Kidney glomerular epithelial cell (primary cell): ENCODE data around the gene CSNK1A1L.

ENCODE experiments used
- DNase-seq: peaks from one replicate; lab custom pipeline; 2025; lab: John Stamatoyannopoulos, UW

The CSNK1A1L gene

DNA sequence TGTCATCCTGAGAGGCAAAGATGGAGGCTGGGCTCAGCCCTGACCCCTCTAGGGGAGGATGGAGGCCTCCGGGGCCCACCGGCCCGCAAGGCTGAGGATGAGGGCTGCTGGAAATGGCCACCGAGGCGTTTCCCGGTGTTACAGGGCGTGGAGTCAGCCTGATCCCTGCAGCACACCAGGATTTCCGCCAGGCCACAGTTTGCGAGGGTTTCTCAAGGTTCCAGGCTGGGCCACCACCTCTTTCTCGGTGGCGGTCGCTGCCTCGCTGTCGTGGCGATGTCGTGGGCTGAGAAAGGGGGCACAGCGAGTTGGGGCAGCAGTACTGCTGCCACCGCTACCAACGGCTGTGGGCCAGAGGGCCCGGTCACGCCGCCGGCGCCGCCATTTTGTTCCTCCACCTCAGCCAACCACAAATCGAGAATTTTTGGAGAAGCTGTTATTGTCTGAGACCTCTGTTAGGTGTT is at the start of gene CSNK1A1L:
CSNK1A1L (minus strand) TSS at position 414 of the 464 bp plus-strand sequence; CDS start at position 6, 408 bp downstream.
- no peak for DNase-seq

DNA sequence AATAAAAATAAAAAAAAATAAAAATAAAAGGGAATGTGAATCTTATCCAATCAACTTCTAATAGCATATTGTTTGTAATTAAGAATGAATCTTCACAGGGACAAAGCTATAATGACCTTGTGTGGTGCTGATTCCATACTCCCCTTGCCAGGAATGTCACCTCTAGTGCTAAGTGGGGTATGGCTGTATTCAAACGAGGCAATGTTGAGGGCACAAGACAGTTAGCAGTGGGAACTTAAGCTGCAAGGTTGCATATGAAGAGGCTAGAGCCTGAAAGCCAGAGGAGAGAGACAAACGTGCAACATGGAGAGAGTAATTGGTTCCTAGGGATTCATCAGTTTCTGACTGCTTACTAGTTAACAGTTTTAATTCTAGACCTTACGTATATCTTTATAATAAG is 43.9 kb upstream of the CSNK1A1L start:
- no peak for DNase-seq

DNA sequence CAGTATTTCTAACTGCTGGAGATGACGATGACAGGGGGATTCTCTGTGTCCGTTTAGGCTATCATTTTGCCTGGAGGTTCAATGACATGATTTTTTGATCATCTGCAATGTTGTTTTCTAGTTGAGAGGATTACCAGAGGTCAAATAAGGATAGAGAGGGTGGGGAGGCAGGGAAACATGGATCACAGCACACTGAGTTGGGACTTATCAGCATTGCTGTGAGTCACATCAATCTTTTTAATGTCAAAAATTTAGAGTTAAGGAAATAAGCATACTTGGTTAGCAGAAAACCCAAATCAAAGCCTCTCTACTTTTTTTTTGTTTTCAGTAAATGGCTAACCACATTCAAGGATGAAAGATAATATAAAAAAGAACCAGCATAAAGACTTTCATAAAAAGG is 43.0 kb upstream of the CSNK1A1L start:
- no peak for DNase-seq

DNA sequence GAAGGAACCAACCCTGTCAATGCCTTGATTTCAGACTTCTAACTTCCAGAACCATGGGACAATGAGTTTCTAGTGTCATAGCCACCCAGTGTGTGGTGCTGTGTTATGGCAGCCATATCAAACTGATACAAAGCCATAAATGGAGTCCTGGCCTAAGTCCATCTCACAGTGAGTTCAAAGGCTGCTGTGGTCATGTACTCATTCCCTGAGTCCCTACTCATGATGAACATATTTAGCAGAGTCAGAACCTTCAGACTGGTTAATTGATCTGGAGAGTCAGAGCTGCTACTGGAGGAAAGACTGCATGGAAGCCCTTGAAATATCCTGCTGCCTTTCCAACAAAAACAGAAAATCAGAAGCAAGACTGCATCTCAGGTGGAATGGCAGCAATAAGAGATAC is 39.2 kb upstream of the CSNK1A1L start:
- DNase-seq: no peak

DNA sequence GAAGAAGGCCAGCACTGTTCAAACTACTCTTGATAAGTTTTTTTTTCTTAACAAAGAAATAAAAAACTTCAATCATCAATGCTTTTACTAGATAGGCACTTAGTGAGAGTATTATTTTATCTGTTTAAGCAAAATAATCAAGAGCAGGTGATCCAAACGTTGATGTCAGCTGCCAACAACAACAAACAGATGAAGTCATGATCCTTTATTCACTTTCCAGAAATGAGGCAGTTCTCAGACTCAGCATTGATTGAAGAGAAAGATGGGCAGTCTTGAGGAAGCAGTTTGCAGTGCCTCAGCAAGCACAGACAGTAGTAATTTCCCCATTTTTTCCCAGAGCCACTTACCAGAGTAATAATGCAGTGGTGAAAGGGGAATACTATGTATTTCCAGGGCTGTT is 38.4 kb upstream of the CSNK1A1L start:
- no peak for DNase-seq

DNA sequence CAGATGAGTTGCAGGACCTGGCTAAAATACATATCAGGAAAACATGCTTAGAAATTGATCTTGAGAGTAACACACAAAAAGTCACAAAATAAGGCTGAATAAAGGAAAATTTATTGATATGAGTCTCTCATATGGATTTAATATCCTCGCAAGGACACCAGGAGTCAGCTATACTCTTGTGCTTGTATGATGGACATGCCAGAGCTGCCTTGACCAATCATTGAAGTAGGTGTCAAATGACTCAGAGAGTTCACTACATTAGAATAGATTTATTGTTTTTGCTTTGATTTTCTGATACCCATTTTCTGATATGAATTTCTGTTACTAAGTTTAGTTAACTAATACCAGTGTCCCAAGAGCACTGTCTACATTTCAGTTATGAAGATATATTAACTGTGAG is 37.4 kb upstream of the CSNK1A1L start:
- DNase-seq: no peak

DNA sequence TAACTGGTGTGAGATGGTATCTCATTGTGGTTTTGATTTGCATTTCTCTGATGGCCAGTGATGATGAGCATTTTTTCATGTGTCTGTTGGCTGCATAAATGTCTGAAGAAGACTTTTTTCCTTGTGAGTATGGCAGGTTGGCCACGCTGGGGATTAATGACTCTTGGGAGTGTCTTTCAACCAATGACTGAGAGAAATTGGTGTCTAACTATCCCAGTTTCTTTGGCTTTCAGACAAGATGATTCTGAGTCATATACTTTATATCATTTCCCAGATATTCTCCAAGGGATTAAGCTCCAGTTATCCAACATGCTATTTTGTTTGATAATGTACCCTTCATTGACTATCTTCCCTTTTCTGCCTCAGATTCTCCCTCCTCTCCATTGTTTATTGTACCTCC is 35.5 kb upstream of the CSNK1A1L start:
- DNase-seq: no peak

DNA sequence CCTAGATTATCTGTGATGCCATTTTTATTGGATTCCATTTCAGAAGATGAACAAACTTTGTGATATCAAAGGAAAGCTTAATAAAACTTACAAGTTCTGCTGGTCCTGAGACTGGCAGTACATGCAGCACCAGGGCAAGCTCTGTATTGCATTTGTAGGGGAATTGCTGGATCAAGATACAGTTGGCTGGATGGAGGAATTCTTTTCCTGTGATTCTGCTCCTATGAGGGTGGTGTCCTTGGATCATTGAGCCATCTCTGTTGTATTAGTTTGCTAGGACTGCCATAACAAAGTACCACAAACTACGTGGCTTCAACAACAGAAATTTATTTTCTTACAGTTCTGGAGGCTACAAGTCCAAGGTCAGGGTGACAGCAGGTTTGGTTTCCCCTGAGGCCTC is 33.9 kb upstream of the CSNK1A1L start:
- DNase-seq: no peak

DNA sequence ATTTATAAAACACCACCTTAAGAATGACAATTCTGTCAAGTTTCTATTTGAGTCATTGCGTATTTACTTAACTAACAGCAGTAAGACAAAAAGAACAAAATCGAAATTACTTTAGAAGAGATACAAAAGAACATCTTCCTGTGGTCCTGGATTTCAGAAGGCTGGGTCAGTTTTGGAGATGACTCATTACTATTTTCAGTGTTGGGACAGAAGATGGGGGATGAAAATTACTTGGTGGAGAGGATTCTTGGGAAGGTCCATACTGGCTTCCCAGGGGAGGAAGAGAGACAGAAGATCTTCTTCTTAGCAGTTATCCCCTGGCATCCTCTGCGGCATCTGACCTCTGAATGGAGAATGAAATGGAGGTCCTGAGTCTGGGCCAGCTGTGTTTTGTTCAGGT is 33.5 kb upstream of the CSNK1A1L start:
- no peak for DNase-seq

DNA sequence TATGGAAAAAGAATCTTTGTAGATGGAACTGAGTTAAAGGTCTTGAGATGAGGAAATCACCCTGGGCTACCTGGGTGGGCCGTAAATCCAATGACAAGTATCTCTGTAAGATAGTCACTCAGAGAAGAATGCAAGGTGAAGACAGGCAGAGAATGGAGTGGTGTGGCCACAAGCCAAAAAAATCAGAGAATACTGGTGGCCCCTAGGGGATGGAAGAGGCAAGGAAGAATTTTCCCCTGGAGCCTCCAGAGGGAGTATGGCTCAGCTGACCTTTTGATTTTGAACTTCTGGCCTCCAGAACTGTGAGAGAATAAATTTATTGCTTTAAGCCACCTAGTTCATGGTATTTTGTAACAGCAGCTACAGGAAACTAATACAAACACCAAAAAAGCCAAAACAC is 32.7 kb upstream of the CSNK1A1L start:
- DNase-seq: no peak

DNA sequence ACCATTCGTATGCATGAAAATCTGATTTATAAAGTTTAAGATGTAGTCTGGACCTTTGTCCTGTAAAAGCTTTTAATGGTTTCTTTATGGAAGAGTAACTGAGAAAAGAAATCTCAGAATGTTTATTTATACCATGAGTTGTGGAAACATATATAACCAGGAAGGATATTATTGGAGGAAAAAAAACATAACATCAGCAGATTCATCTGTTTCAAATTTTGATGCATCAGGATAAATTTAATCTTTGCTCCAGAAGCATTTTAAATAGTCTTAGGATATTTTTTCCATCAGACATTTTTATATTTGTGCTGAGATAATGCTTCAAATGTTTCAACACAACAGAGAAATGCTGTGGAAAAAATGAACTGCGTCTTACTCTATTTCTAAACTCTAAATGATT is 31.2 kb upstream of the CSNK1A1L start:
- no peak for DNase-seq

DNA sequence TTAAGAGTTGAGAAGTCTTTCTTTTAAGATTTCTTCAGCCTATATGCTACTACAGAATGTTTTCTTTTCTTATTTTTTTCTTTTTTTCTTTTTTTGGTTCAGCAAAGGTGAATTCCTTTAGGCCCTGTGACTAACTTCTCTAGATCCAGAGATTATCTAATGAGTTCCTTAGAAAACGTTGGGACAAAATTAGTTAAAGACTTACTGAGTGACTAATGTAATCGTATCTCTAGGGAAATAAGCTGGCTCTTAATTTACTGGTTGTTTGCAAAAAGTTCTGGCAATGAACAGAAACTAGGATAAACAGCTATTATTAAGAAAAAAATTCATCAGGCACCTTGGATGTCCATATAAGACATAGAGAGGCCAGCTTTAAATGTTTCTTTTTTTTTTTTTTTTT is 30.7 kb upstream of the CSNK1A1L start:
- no peak for DNase-seq

DNA sequence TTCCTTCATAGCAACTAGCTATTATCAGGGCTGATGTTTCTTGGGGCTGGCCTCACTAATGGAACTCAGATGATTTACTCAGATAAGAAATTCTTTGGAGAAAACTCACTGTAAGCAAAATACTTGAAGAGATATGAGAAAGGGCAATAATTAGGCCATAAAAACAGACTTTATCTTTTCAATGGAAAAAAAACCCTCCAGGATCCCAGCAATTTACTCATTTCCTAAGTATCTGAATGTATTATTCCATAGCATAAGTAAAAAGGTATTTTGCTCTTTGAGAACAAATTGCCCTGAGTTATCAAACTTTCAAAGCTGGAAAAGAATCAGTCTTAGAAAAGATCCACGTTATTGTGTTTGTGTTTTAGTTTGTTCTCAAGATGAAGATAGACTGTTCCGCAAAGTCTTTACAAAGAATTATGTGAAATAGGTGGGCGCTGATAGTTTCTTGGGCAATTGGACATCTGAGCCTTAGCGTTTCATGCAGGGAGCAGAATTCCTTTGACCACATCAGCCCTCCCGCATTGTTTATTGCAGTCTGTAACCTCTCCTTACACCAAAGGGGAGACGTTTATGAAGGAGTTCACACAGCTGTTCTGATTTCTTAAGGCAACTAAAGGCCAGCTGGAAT is 29.1 kb upstream of the CSNK1A1L start:
- DNase-seq: peak; percentile 10

DNA sequence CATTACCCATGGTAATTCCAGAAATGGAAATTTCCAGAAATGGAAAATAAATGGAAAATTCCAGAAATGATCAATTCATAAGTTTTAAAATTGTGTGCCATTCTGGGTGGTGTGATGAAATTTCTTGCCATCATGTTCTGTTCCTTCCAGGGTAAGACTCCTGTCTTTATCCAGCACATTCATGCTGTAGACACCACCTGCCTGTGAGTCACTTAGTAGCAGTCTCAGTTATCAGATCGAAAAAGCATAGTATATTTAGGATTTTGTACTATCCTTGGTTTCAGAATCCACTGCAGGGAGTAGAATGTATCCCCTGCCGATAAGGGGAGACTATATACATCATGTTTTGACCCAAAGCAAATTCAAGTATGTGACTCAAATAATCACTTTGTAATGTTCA is 26.7 kb upstream of the CSNK1A1L start:
- no peak for DNase-seq

DNA sequence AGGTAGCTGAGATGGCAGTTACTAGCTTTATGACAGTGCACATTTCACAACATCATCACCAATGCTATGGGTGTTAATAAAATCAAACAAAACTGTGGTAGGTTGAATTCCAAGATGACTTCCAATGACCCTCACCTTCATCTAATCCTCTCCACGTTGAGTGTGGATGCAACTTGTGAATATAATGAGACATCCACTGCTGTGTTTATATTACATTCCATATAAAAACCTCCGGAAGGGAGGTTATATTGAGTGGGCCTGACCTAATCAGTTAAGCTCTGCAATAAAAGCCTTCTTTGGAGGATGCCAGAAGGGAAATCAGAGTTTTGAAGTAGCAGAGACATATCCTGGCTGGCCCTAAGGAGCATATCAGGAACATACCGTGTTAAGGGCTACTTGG is 25.6 kb upstream of the CSNK1A1L start:
- DNase-seq: no peak

DNA sequence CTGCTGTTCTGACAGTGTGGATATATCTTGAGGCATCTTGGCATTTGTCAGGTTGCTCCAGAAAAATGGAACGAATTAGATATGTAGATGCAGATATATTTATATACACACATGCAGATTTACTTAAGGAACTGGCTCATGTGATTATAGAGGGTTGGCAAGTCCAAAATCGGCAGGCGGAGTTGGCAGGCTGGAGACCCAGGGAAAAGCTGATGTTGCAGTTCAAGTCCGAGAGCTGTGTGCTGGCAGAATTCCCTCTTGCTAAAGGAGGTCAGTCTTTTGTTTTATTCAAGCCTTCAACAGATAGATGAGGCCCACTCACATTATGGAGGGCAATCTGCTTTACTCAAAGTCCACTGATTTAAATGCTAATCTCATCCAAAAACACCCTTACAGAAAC is 24.4 kb upstream of the CSNK1A1L start:
- no peak for DNase-seq

DNA sequence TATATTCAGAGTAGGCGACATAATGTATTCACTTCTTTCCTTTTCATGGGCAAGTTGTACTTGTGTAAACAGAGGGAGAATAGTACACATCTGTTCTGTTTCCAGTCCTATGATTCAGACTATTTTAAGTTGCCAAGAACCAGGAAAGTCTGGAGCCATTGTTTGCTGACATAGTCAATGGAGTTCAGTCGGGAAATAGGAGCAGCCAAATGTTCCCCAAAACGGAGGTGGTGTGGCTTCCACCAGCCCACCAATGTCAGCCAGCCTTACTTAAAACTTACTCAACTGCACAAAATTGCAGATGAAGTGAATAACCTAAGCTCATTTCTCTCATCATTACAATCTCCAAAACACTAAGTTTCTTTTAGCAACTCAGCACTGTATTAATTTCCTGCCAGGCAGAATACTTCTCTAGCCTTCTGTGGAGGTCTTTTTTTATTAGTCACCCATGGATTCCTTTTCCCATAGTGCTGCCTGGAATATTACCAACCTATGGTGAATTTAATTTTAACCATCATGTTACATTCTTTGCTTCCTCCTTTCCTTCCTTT is 22.3 kb upstream of the CSNK1A1L start:
- no peak for DNase-seq

DNA sequence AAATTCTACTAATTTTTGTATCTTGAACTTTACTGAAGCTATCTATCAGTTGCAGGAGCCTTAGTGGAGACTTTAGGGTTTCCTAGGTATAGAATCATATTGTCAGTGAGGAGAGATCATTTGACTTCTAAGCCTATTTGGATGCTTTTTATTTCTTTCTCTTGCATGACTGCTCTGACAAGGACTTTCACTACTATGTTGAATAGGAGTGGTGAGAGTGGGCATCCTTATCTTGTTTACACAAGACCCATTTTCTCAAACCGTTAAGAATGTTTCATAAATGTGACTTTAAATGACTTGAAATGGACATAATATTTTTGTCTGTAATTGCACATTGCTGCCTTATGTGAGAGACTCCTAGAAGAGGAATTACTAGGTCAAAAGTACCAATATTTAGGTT is 17.9 kb upstream of the CSNK1A1L start:
- no peak for DNase-seq

DNA sequence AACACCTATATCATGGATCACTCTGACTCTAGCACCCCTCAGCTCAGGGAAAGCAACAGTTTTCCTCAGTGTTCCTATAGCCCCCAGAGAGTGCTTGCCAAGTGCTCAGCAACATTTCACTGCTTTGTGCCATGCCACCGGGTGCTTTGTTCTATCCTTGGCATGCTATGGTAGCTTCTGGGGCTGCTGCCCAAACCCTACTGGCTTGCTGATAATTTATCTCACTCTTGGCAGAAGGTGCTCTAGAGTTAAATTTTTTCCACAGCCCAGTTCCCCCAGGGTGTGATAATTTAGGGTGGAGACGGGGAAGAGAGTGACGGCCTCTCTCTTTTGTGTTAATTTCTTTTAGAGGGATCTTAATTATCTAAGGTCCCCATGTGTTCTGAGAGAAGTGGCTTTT is 12.6 kb upstream of the CSNK1A1L start:
- no peak for DNase-seq

DNA sequence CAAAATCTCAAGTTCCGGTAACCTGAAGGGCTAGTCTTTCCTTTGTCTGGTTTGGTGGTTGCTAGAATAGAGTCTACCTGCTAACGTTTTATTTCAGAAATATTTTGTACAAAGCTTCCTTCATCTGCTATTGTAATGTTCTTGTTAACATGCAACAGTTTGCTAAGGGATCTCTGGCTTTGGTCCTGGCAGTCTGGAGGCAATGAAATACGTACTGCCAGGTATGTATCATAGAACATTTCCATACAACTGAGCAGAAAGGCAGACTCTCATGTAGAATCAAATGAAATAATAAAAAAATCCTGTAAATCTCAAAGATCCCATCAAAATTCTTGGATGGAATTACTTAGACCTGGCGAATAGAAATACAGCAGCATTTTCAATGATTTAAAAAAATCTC is 8.8 kb upstream of the CSNK1A1L start:
- no peak for DNase-seq

DNA sequence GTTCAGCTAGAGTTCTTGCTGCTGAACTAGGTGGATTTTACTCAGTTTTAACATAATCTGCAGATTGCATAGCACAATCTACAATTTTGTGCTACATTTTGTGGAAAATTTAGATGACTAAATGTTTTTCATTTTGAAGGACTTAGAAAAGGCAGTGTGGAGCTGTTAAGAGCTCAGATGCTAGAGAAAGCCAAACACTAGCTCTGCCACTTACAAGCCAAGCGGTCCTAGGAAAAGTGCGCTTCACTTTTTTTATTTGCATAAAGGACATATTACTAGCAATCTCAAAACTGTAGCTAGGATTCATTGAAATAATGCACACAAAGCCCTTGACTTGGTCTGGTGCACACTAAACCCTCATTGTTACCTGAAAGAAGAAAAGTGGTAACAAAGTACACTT is 8.1 kb upstream of the CSNK1A1L start:
- DNase-seq: no peak

DNA sequence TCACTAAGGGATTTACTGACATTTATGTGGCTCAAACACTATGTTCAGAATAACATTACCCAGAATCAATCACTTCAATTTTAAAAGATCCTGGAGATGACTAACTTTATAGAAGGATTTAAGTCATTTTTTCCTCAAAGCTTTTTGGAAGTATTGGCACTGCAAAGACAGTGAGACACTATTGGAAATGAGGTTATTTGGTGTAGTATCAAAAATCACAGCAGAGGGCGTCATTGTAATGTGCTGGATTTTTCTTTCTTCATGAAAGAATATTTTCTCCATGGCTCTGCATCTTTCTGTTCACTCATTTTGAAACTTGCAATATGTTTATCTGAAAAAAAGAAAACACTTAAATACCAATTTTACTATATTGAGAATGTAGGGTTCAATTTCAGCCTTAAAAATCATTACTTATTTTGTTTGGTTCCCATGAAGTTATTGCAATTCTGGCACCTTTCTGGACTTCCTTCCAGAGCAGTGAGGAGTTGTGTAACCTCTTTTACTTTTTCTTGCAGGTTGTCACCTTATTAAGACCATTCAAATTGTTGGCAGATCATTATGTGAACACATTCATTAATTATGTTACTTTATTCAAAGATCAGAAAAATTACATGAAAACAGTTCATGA is 3.7 kb upstream of the CSNK1A1L start:
- DNase-seq: peak; percentile 26

DNA sequence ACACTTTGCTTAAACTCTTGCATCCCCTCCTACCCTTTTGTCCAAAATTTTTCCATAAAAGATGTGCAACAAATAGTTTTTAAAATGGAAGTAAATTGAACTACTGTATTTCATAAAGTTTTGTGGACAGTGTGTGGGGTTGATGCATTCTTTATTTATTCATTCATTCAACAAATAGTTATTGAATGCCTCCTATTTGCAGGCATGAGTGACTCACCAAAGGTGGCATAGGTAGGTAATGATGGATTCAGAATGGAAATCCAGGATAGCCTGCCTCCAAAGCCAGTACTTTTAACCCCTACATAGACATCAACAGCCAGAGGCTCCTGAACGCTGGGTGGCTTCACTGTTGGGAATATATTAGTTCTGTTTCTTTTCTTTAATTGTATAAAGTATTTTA is 2.4 kb upstream of the CSNK1A1L start:
- no peak for DNase-seq

DNA sequence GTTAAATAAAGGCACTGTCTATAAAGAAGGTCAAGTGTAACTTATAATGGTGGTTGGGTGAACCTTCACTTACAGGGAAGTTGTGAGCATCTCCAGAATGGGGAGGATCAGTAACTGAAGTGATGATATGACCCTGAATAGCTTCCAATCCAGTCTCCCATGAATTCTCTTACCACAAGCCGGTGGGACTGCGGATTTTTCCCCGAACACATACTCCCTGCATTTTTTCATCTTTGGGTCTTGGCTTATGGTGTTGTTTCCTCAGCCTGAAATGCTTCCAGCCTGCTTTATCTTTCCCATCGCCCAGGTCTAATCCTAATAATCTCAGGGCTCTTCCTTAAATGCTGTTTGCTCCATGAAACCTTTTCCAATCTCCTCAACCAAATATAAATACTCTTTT is 2.0 kb upstream of the CSNK1A1L start:
- no peak for DNase-seq
